HUES64 (cell line): Measurements from ENCODE around the gene FNBP1.
A peak's percentile ranks its signal among the peaks of the same experiment; 100 is the strongest.

Experiments used
- H3K27ac ChIP-seq: 2 replicates; pipeline ENCODE4 v1.7.0; 2013; ENCODE audit warnings: low read depth, low read length, inconsistent platforms
- H3K27me3 ChIP-seq: 2 replicates; pipeline ENCODE4 v1.6.1; 2013; ENCODE audit warnings: mild to moderate bottlenecking, low read length; ENCODE audit not compliant: insufficient read depth
- H3K36me3 ChIP-seq: 2 replicates; pipeline ENCODE4 v1.6.1; 2013; ENCODE audit warnings: mild to moderate bottlenecking, low read length; ENCODE audit not compliant: insufficient read depth
- H3K4me1 ChIP-seq: 2 replicates; pipeline ENCODE4 v1.6.1; 2013; ENCODE audit warnings: mild to moderate bottlenecking, low read length, moderate library complexity; ENCODE audit not compliant: insufficient read depth
- H3K4me3 ChIP-seq: 2 replicates; pipeline ENCODE4 v1.5.1; 2013; ENCODE audit warnings: mild to moderate bottlenecking, low read length, moderate library complexity
- H3K9ac ChIP-seq: 2 replicates; pipeline ENCODE4 v1.6.1; 2013; ENCODE audit warnings: mild to moderate bottlenecking, low read depth, low read length
- H3K9me3 ChIP-seq: 2 replicates; pipeline ENCODE4 v1.6.1; 2013; ENCODE audit warnings: low read depth, low read length; ENCODE audit not compliant: insufficient read depth
- WGBS: fragments of 150-250, 120-280 bp; methylation state at CpG from one replicate; pipeline ENCODE4 v1.1.7; 2013; ENCODE audit warnings: missing lambda C conversion rate; 5-methylcytosine and 5-hydroxymethylcytosine counted together

Gene FNBP1

GRCh38 chr9:130060296-130060695 is 17.3 kb upstream of the FNBP1 start:
- no peaks in the 10 kb centered on the region for H3K9me3 ChIP-seq
- H3K9ac ChIP-seq = no peak overlapping the region
- H3K4me3 ChIP-seq = no peak overlapping the region
- 94% methylated on average over 6 of the region's 7 CpGs for WGBS
- no peaks in the 10 kb centered on the region for H3K4me1 ChIP-seq
- H3K27ac ChIP-seq = no peak overlapping the region
- H3K36me3 ChIP-seq = peaks cover 2% of the 10 kb centered on the region; the same call in 1 of the 2 replicates
- no peaks in the 10 kb centered on the region for H3K27me3 ChIP-seq

DNA sequence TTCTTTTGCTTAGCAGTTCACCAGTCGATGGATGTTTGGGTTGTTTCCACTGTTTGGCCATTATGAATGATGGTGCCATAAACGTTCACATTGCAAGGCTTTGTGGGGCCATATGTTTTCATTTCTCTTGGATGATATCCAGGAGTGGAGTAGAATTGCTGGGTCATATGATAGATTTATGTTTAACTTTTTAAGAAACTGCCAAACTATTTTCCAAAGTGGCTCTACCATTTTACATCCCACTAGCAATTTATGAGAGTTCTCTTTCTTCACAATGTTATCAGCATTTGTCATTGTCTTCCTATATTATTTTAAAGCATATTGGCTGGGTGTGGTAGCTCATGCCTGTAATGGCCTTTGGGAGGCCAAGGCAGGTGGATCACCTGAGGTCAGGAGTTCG is 15.9 kb upstream of the FNBP1 start:
- H3K4me1 ChIP-seq = peaks cover 4% of the 10 kb centered on the region; the same call in 1 of the 2 replicates
- peaks cover 2% of the 10 kb centered on the region; the same call in 1 of the 2 replicates for H3K36me3 ChIP-seq
- H3K27me3 ChIP-seq = no peaks in the 10 kb centered on the region
- 97% methylated on average over 3 of the region's 3 CpGs for WGBS
- H3K4me3 ChIP-seq = no peak overlapping the region
- no peak overlapping the region for H3K9ac ChIP-seq
- no peak overlapping the region for H3K27ac ChIP-seq
- H3K9me3 ChIP-seq = no peaks in the 10 kb centered on the region

- 96% methylated on average over 6 of the region's 7 CpGs for WGBS
- Histone ChIP-seq H3K4me3 (no peak overlapping the region), H3K27ac (no peak overlapping the region), H3K4me1 (peaks cover 4% of the 10 kb centered on the region; the same call in 1 of the 2 replicates), H3K9ac (no peak overlapping the region), H3K27me3 (no peaks in the 10 kb centered on the region), H3K36me3 (peaks cover 2% of the 10 kb centered on the region; the same call in 1 of the 2 replicates), H3K9me3 (no peaks in the 10 kb centered on the region)
Measured at GRCh38 chr9:130058154-130058553, 15.2 kb upstream of the FNBP1 start.

- Histone ChIP-seq H3K9me3 (no peaks in the 10 kb centered on the region), H3K27me3 (no peaks in the 10 kb centered on the region), H3K4me1 (peaks cover 4% of the 10 kb centered on the region; the same call in 1 of the 2 replicates), H3K9ac (peak overlapping the region; percentile 85; the same call in 1 of the 2 replicates), H3K27ac (no peak overlapping the region), H3K4me3 (peak overlapping the region; percentile 99), H3K36me3 (peaks cover 2% of the 10 kb centered on the region; the same call in 1 of the 2 replicates)
- 85% methylated on average over 8 of the region's 8 CpGs for WGBS
Measured at GRCh38 chr9:130054820-130055219, 11.8 kb upstream of the FNBP1 start.

DNA sequence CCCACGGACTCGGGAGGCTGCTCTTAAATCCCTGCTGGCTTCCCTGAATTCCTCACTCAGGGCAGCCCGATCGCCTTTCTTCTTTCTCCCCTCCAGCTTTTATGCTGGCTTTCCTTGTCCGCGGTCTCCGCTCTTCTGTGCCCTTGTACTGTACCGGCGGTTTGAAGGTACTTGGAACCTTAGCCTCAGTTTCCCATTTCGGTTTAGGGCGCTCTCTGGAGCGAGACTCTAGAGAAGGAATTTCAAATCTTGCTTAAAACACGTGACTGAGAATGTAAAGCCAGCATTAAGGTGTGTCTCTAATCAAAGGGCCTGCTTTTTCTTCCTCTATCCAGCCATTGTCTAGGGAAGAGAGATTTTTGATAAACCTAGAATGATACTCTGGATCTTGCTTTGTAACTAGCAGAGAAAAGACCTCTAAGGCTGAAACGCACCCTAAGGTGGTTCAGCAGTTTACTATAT is 11.4 kb upstream of the FNBP1 start:
- 10% methylated on average over 14 of the region's 14 CpGs for WGBS
- Histone ChIP-seq H3K4me3 (peak overlapping the region; percentile 99), H3K9ac (peak overlapping the region; percentile 85), H3K9me3 (no peaks in the 10 kb centered on the region), H3K27ac (peak overlapping the region; percentile 90), H3K27me3 (no peaks in the 10 kb centered on the region), H3K36me3 (peaks cover 2% of the 10 kb centered on the region; the same call in 1 of the 2 replicates), H3K4me1 (peaks cover 4% of the 10 kb centered on the region; the same call in 1 of the 2 replicates)

DNA sequence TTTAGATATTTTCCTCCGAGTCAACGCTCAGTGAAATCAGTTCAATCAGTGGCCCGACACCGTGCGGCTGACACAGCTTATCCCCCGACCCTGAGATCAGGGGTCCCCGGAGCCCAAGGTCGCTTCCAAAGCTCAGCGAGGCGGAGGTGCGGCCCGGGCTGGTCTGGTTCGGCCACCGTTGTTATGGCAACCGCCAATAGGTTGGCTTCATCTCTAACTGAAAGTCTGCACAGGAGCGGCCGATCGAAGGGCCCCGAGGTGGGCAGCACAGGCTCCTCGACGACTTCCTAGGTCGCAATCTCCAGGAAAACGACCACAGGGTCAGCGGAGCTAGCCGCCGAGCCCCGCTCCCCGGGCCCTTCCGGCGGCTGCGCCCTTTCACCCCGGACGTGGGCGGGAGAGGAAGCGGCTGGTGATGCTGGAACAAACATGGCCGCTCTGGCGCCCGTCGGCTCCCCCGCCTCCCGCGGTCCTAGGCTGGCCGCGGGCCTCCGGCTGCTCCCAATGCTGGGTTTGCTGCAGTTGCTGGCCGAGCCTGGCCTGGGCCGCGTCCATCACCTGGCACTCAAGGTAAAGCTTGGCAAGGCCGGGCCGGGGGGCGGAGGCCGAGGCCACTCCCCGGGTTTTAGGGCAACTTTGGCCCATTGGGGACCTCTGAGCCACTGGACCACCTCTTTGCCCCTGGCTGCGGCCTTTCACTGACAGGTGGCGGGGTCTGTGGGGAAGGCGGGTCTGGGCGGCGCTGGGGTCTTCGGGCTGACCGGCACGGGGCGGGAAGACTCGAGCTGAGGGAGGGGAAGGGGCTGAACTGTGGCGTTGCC is 10.7 kb upstream of the FNBP1 start, which contains the start of gene GPR107:
Gene GPR107, plus strand, starts transcription at position 403 of the 821 bp plus-strand sequence. Its CDS starts 27 bp downstream, at position 430.
- H3K27ac ChIP-seq = peak within 1 kb of the TSS; percentile 90
- no peaks in the 10 kb centered on the region for H3K27me3 ChIP-seq

DNA sequence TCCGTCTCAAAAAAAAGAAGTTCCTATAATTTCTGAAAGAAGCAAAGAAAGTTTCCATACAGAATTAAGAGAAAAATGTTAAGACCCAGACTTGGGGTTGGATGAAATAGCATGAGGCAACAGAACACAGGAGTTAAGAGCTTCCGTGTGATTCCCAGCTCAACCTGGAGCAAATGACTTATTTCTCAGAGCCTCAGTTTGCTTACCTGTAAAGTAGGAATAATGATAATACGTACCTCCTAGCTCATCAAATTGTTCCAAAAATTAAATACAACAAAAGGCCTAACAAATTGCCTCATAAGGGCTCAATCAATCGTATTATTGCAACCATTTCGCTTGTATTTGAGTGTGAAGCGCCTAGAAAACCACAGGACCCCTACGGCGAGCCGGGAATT is 10.1 kb upstream of the FNBP1 start:
- Histone ChIP-seq H3K27ac (peak overlapping the region; percentile 90; the same call in 1 of the 2 replicates), H3K36me3 (no peaks in the 10 kb centered on the region), H3K9me3 (no peaks in the 10 kb centered on the region), H3K27me3 (no peaks in the 10 kb centered on the region), H3K4me3 (peak overlapping the region; percentile 99), H3K4me1 (peaks cover 7% of the 10 kb centered on the region), H3K9ac (peak overlapping the region; percentile 85)
- WGBS = 18% methylated on average over 9 of the region's 9 CpGs

More for the DNA sequence above, 10.7 kb upstream of the FNBP1 start, which contains the start of gene GPR107:
- Histone ChIP-seq H3K36me3 (peaks cover 2% of the 10 kb centered on the region; the same call in 1 of the 2 replicates), H3K4me1 (peaks cover 7% of the 10 kb centered on the region), H3K9me3 (no peaks in the 10 kb centered on the region), H3K9ac (peak within 1 kb of the TSS; percentile 85), H3K4me3 (peak within 1 kb of the TSS; percentile 99)
- under 1% methylated on average over 64 of the region's 64 CpGs for WGBS

GRCh38 chr9:130051855-130052254 is 8.9 kb upstream of the FNBP1 start:
- H3K4me3 ChIP-seq = no peak overlapping the region
- H3K9ac ChIP-seq = no peak overlapping the region
- H3K27ac ChIP-seq = no peak overlapping the region
- no peaks in the 10 kb centered on the region for H3K27me3 ChIP-seq
- H3K9me3 ChIP-seq = no peaks in the 10 kb centered on the region
- H3K36me3 ChIP-seq = no peaks in the 10 kb centered on the region
- peaks cover 7% of the 10 kb centered on the region for H3K4me1 ChIP-seq

DNA sequence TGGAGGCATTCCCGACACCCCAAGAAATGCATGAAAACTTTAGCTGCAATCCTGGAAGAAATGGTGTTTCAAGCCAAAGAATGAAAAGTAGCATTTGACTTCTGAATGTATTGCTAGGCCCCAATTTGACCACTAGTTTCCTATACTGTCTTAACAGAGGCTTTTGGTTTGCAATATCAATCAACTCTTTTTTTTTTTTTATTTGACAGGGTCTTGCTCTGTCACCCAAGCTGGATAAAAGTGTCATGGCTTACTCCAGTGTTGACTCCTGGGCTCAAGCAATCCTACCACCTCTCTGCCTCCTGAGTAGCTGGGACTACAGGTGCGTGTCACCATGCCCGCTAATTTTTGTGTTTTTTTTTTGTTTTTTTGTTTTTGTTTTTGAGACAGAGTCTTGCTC is 7.5 kb upstream of the FNBP1 start:
- peaks cover 13% of the 10 kb centered on the region for H3K4me1 ChIP-seq
- no peak overlapping the region for H3K27ac ChIP-seq
- H3K27me3 ChIP-seq = no peaks in the 10 kb centered on the region
- WGBS = 94% methylated on average over 3 of the region's 3 CpGs
- H3K36me3 ChIP-seq = no peaks in the 10 kb centered on the region
- H3K4me3 ChIP-seq = no peak overlapping the region
- no peaks in the 10 kb centered on the region for H3K9me3 ChIP-seq
- no peak overlapping the region for H3K9ac ChIP-seq

DNA sequence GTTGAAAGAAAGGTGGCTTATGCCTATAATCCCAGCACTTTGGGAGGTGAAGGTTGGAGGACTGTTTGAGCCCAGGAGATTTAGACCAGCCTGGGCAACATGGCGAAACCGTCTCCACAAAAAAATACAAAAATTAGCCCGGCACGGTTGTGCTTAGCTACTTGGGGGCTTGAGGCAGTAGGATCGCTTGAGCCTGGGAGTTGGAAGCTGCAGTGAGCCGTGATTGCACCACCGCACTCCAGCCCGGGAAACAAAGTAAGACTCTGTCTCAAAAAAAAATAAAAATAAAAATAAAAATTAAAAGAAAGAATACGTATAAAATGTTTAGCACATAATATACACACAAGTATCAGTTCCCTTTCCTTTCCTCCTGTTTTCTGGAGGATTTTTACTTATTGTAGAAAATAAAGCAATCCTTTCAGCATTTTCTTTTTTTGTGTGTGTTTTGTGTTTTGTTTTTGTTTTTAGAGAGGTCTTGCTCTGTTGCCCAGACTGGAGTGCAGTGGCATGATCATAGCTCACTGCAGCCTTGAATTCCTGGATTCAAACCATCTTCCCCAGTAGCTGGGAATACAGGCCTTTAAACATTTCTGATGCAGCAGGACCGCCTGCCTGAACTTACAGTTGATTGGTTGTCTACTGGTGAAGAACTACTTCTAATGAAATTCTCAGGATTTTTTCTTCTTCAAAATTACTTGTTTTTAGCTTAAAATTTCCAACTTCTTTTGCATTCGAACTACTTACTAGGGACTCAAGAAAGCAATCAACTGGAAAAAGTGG is 6.6 kb upstream of the FNBP1 start:
- 92% methylated on average over 9 of the region's 11 CpGs for WGBS
- H3K27me3 ChIP-seq = no peaks in the 10 kb centered on the region
- H3K9ac ChIP-seq = no peak overlapping the region; the same call in 1 of the 2 replicates
- no peaks in the 10 kb centered on the region for H3K9me3 ChIP-seq
- H3K4me1 ChIP-seq = peaks cover 14% of the 10 kb centered on the region
- no peak overlapping the region for H3K4me3 ChIP-seq
- H3K27ac ChIP-seq = no peak overlapping the region
- no peaks in the 10 kb centered on the region for H3K36me3 ChIP-seq
